Brain pericyte (primary cell): ENCODE measurements around the gene DOCK1.

Source experiments
- DNase-seq: peaks from one replicate; pipeline ENCODE4 v3.0.0-alpha.2; 2012; ENCODE audit warnings: low read depth, low spot score

DOCK1 gene

DNA sequence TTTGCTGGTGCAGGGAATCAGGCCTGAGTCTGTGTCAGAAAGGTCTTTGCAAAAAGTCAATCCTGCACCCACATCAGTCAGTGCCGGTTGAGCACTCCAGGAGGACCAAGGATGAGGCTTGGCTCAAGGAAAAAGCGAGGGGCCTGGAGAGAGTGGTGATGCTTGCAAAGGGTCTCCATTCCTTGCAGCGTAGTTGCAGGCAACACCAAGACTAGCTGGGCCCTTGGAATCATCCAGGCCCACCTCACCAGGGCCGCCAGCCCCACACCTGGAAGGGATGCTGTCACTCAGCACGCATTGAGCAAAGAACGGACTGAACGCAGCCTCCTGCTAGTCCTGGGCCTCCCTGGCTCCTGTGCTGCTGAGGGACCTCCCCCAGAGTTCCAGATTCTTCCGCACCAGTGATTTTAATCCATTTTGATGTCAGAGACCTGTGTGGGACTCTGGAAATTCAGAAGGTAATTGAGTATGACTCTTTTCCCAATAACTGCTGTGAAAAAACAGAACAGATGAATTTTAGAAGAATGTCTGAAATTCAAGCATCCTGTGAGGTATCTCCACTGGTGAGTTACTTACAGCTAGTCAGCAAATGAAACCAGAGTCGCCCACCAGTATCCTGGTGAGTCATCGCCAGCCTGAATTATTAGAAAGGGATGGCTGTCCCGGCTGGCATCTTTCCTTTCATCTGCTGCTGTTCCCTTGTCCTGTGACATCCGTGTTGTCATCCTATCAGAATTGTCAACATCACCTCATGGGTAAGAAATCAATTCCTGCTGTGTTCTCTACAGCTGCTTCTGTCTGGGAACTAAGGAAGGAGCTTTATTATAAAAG lies 493.1 kb downstream of the DOCK1 start:
- DNase-seq = peak; percentile 20

DNA sequence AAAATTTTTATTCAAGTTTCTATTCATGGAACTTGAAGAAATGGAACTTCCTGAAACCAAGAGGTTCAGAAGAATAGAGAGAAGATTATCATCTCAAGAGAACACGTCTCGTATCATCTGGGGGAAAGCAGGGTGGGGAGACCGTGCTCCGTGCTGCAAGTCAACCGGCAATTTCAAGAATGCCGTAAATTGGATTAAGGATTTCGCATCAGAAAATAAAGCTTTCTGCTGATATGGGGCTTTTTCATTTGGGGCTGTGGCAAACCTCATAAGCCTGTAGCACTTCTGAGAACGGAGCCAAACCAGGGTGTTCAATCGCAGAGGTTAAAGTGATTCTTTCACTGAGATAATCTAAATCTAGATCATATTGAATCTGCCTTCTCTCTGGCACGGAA lies 493.7 kb downstream of the DOCK1 start:
- no peak for DNase-seq

DNA sequence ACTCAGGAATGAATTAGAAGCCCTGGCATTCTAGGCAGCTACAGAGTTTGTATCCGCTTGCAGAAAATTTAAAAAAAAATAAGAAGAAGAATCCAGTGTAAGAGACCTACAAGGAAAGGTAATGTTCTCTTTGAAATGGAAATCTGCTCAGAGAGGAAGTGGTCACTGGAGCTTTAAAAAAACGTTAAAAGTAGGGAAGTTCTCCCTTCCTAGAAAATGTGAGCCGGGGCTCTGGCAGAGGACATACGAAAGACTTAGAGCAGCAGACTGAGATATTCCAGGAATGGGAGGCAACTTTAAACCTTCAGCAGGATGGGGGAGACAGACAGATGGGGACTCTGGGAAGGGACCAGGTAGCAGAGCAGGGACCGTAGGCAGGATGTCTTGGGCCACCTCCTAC lies 494.4 kb downstream of the DOCK1 start:
- no peak for DNase-seq

DNA sequence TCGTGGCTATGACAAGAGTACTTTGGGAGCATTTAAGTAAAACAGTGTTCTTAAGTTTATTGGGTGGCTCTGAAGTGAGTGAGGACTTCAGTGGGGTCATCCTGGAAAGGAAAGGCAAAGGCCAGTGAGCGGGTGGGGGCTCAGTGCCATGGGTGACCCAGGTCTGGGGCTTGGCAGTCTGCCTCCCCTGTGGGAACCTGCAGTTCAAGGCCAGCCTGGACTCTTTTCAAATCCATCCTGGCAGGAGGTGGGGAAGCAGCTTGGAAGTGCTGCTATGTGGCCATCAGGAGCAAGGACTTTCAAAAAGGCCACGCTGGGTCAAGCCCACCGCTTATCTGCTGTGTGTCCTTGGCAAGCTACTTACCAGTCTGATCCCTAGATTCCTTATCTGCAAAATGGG lies 495.0 kb downstream of the DOCK1 start:
- no peak for DNase-seq

DNA sequence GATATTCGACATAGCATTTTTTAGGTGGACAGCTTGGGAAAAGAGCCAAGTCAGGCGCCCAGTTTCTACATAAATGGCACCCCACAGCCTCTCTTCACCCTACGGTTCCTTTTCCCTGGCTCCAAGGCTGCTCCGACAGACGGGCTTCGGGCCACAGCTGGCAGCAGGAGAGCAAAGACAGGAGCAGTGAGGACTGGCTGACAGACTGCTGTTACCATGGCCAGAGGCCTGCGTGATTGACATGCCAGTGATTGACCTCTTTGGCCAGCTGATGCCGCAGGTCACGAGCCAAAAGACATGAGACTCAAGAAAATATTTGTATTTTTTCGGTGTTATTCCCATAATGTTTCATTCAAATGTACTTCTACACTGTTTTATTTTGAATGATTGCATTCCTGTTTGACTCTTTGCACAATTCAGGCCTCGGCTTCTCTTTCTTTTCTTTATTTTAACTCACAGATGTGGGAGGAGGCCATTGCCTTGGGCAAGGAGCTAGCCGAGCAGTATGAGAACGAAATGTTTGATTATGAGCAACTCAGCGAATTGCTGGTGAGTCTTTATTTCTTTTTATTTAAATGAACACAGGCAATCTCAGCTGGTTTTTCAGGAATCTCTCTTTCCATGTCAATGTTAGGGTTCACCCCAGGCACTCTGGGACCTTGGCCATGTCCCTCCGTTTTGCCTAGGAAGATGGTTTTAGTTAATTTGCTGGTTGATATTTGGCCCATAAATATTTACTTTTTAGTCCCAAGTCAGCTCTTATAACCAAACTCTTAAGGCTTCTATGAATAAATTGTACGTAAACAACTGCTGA lies 497.6 kb downstream of the DOCK1 start:
- no peak for DNase-seq

DNA sequence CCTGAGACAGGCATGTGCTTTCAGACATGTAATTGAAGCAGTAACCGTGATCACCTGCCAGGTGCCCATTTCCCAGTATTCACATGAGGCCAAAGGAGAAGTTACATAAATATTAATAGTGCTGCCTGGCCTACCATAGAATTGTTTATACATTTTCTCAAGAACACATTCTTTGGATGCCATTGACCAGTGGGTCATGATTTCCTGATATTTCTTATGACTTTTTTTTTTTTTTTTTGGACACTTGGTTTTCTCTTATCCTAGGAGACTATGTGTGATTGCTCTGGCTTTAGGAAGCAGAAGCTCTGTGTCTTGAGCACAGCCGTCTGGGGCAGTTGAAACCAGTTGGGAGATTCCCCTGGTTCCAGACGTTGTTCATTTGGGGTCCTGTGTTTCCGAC lies 500.0 kb downstream of the DOCK1 start:
- no peak for DNase-seq

DNA sequence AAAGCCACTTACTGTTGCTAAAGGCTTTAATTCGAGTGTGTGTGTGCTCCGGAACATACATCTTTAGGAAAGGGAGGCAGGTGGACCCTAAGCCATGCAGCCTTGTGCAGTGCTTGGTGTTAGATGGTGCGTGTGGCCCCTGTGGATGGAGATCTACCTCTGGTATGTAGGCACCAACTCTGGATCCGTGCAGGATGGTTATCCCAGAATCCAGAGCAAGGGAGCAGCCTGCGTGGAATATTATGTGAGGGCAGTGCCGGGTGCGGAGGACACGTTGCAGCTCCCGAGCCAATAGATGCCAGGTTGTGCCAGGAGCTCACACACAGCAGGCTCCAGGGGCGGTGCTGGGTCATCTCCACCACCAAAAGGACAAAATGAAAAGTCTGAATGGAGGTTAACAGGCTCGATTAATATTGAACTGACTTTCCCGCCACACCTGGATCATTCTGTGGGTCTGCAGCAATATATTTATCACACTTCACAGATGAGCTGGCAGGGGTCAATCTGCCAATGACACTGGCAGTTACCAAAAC lies 500.9 kb downstream of the DOCK1 start:
- DNase-seq = no peak

DNA sequence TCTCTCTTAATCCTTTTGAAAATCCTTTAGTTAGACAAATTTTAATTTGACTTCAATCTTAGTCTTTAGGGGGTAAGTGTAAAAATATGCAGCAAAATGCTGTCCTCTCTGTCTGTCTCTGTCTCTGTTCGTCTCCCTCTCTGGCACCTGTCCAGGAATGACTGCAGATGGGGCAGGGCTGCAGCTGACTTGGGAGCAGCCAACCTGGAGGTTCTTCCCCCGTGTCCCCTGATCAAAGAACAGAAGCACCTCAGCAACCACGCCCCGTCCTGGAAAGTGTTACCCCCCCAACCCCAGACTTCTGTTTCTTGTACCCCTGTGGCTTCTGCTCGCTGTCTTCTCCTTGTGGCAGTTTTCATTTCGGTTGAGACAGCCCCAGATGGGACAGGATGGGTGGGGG lies 502.3 kb downstream of the DOCK1 start:
- no peak for DNase-seq

DNA sequence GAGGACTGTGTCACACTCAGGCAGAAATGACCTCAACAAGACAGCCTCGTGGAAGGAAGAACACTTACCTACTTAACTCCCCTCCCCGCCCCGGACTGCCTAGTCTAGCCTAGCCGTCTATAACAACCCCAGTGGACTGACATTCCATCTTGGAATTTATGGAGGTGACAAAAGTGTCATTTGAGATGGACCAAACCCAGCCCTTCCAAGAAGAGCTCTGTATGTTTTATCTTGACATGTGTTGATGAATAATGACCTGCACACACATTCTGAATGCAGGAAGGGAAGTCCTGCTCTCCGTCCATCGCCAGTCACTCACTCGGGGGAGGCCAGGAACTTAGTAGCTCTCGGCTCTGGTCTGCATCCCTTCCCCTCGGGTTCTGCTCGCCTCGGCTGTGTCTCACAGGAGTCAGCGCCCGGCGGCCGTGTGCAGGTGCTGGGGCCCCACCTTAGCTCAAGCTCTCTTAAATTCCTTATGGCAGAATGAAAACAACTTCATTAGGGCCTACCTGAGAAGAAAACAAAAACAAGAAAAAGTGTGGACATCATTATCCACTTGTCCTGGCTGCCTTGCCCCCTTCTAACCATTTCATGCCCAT lies 503.0 kb downstream of the DOCK1 start:
- DNase-seq = no peak

DNA sequence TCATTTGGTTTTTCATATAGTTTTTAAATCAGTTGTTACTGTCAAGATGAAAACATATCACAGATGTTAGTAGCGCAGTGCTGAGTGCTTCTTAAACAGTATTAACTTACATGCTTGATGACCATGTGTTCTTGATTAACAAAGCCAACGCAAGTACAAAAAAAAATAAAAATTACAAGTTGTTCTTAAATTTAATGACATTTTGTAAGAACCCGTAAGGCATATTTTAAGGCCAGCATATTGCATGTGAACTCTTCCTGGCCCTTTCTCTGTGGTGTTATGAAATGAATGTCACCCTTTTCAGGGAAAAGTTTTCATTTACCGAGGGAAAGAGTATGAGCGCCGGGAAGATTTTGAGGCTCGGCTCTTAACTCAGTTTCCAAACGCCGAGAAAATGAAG lies 503.5 kb downstream of the DOCK1 start:
- no peak for DNase-seq

DNA sequence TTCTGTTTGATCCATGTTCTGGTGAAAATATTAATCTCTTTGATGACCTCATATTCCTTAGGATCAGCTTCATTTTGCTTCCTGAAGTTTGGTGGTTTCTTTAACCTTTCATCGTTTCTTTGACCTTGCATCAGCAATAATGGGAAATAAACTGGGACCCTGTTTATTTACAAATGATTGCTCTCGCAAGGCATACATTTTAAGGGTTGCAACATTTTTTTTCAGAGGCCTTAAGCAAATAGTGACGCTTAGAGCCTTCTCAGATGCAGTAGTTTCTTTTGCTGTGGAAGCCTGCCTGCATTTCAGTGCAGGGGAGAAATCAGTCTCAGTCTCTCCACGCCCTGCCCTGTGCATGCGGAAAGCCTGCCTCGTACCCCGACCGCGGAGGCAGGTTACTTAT lies 504.8 kb downstream of the DOCK1 start:
- DNase-seq = no peak

DNA sequence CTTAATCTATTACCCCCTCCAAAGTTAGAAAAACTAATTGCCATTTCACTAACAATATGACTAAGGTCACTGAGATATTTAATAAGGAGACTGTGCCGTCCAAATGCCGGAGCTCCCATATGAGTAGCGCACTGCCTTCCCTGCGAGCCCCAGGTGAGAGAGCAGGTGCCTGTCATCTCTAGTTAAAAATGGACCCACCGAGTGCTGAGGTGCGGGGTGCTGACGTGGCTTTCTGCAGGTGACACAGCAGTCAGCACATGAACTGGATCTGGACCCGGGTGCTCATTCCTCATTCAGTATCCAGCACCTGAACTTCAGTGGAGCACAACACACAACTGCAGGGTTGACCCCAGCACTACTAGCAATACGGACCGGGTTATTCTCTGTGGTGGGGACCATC lies 505.8 kb downstream of the DOCK1 start:
- DNase-seq = no peak

DNA sequence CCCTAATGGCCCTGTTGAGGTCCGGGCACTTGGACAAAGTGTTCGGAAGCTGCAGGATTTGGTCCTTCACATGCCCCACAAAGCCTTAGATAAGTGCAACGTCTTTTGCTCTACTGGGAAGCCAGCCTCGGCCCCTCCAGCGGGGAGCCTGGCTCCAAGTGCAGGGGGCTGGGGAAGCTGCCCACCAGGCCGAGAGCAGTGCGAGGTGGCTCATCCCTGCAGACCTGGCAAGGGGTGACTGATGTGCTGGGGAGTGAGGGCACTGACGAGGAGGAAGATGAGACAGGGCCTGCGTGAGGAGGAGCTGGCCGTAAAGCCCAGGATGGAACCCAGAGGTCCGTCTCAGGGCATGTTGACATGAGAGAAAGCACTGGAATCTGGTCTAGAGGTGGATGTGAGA lies 508.1 kb downstream of the DOCK1 start:
- DNase-seq = no peak

DNA sequence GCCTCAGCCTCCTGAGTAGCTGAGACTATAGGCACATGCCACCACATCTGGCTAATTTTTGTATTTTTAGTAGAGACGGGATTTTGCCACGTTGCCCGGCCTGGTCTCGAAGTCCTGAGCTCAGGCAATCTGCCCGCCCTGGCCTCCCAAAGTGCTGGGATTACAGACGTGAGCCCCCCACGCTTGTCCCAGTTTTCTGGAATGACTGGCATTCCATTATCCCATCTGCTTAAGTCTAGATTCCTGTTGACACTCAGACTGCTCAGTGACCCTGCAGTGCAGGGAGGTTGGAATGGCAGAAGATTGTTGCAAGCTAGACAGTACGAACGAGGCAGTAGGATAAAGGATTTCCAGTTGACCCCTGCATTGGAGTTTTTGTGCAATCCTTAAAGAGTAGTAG lies 508.8 kb downstream of the DOCK1 start:
- DNase-seq = no peak

DNA sequence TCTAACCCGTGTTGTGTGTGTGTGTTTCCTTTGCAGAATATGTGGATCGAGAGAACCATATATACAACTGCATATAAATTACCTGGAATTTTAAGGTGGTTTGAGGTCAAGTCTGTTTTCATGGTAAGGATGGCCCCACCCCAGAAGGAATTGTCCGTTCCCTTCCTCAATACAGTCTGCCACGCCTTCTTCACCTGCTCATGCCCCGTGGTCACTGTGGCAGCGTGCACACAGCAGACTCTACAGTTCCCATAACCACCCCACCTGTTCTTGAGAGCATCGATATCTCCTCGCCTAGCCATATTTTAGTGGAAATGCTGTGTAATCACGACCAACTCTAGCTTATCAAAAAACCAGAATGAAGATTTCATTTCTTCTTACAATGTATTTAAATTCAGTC lies 509.9 kb downstream of the DOCK1 start:
- no peak for DNase-seq

DNA sequence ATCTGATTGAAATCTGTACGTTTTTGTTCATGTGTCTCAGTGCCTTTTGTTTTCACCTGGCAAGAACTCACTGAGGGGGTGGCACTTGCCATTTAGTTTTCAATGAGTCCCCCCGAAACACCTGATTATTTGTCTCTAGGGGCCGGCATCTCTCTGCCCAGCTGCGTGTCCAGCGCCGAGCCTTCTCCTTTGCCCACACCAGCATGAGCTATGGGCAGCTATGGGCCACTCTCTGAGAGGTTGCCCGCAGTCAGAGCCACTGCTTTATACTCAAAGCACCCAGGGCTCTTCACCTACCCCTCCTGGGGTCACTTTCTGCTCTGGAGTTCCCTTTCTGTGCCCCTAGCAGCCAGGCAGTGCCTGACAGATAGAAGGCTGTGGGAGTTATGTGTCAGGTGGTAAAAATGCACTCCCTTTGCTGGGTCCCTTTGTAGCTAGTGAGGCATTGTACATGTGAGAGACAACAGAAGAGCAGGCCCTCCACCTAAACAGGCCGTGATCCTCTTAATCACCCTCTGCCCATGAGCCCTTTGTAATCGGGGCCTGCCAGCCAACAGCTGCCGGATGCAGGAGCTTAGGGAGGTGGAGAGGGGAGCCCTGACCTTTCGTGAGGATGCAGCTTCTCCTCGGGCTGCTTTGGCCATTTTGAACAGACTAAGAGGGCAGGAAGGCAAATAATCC lies 510.8 kb downstream of the DOCK1 start:
- DNase-seq = no peak

DNA sequence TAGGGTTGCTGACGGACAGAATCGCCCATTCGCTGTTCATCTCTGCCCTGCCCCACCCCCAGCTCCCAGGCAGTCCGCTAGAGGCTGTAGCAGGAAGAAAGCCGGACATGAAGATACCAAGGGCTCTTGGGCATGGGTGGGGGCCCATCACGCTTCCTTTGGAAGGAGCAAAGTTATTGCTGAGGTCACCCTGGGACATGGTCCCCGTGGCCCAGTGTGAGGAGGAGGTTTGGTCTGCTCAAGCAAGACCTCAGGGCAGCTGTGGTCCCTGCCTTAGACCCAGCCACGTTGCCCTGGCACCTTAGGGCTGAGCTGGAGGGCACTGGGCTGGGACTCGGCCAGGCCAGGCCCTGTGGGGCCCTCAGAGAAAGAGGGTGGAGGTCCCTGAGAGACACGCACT lies 511.8 kb downstream of the DOCK1 start:
- DNase-seq = no peak

DNA sequence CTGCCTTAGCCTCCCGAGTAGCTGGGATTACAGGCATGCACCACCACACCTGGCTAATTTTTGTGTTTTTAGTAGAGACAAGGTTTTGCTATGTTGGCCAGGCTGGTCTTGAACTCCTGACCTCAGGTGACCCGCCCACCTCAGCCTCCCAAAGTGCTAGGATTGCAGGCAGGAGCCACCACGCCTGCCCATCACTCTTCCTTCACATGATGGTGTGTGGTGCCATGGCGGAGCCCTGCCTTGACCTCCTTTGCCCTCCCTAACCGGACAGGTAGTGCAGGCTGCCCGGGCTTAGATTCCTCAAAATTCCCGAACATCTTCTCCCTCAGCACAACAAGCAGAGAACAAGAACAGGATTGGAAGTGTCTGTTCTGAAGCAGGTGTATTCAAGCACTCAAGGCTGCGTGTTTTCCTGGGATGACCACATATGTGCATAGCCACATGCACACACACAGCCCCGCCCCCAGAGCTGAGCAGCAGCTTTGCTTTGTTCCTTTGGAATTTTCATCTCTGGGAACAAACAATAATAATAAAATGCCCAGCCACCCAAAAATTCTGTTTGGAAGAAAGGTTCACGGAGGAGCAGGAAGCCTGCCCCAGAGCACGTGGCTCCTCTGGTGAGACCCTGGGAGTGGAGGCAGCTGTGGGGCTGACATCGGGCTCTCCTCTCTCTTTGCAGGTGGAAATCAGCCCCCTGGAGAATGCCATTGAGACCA lies 512.6 kb downstream of the DOCK1 start:
- no peak for DNase-seq

DNA sequence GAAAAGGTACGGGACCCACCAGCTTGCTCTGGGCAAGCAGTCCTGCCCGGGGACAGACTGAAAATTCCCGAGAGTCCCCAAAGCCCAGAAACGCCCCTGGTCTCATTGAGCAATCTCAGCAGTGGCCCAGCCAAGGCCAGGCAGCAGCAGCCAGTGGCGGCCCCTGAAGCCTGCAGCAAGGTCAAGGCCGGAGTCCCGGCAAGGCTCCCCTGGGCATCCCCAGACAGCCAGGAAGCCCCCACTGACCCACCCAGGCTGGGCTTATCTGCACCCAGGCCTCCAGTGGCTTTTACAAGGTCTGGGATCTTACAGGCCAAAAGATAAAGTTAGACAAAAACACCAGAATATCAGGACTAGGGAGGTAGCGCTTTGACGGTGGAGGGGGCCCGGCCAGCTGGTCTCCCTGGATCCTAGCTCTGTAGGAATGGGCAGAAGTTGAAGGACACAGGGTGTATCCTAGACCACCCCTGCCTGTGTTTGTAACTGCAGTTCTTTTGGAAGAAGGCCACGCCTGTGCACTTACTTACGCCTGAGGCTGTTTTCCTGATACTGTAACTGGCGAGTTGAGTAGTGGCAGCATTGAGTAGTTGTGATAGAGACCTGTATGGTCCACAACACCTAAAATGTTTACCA lies 513.4 kb downstream of the DOCK1 start:
- DNase-seq = no peak

DNA sequence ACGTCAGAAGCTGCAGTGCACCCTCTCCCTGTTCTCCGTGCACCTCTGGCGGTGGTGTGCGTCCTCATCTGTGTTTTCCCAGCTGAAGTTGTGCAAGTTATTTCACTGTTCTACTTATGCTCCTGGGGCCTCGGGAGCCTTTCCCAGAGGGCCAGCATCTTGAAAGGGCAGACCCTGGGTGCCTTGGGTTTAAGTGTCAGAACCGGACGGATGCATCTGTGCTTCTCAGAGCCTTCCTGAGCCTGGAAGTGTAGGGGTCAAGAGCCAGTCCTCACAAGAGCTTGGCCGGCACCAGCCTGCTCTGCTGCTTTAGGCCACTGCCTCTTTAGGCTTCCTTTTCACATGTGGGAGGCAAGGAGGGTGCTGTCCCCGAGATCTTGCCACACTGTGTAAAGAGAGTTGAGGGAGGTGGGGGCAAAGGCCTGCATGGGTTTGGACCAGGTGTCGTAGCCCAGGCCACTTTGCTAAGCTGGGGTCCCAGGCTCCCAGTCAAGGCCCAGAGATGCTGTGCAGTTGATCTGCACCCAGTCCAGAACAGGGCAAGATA lies 515.0 kb downstream of the DOCK1 start:
- DNase-seq = no peak
